Measurements from ENCODE around the gene DLK2. TPM values are rescaled to one million over a fixed set of nuclear protein-coding genes. Genes with fewer than 3 reads are reported as not detected.

The DLK2 gene
- total RNA-seq, 1 experiment from 2014 or later = 1.4 TPM

DNA sequence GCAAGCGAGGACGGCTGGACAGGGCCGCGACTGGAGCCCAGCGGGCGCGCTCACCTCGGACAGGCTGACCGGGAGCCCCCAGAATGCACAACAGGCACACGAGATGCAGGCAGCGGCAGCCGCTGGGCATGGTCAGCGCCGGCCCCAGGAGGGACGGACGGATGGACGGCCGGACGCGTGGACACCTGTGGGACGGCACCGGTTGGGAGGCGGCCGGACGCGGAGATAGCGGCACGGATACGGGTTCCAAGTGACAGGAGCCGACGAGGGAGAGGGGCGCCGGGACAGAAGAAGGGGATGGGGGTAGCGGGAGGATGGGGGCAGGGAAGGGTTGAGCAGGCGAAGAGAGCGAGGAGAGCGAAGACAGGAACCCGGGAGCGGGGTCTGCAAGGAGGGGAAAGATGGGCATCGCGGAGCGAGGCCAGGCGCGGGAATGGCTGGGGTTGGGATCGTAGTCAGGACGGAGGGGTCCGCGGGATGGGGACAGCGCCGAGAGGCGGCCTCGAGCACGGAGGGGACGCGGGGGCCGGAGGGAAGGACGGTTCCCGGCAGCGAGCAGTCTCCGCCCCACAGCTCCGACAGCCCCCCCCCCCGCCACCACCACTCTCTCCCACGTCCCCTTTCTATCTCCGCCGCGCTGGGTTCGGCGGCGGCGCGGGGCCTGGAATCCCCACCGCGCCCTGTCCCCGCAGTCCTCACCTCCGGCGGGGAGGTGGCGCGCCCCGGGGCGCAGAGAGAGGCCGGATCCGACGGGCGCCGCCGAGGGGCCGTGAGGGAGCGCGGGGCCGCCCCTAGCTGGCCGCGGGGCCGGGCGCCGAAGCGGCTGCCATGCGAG, 435 bp downstream of the DLK2 start:
- no TSS peak for BruUV-seq (replicated peaks)
- no peaks in the 10 kb centered on the region for H3K9me3 ChIP-seq (ENCODE audit: low read length)
- peak overlapping the region; percentile 89 for H3K4me2 ChIP-seq (ENCODE audit: low read length)
- H3F3A ChIP-seq (ENCODE audit: low read length, unreplicated experiment) = no peaks in the 10 kb centered on the region
- peaks cover 5% of the 10 kb centered on the region; the same call in 1 of the 2 replicates for H3K4me1 ChIP-seq (ENCODE audit: insufficient read depth, low read length)
- ChIA-PET POLR2A (ENCODE audit: unreplicated experiment) (interaction anchor here (0.6 kb wide), 1 partner anchor 86 kb away, joined by 3 read pairs; the partner anchor contains the start of gene ZNF318), CTCF (no interaction called here)
- H4K20me1 ChIP-seq (ENCODE audit: low read length) = no peaks in the 10 kb centered on the region; the same call in 1 of the 2 replicates
- H3K4me3 ChIP-seq (ENCODE audit: low read length) = peak overlapping the region; percentile 71
- H2AFZ ChIP-seq (ENCODE audit: low read length) = peak overlapping the region; percentile 71
- no peaks in the 10 kb centered on the region for H3K9me2 ChIP-seq (replicated peaks; ENCODE audit: low read length)
- ATAC-seq = peak; percentile 74
- H3K79me2 ChIP-seq (ENCODE audit: low read length) = no peaks in the 10 kb centered on the region
- no peaks in the 10 kb centered on the region for H3K36me3 ChIP-seq (ENCODE audit: low read depth, low read length)
- DNase-seq = no peak
- intact Hi-C loops (cut with micrococcal nuclease) = loop anchor here (1.0 kb wide), 1 partner anchor 51 kb away; no protein-coding TSS in a partner anchor
- H3K9ac ChIP-seq (ENCODE audit: low read length) = no peak overlapping the region
- H3K27ac ChIP-seq (ENCODE audit: low read length) = no peak overlapping the region
- TF ChIP-seq, protein P1, sequence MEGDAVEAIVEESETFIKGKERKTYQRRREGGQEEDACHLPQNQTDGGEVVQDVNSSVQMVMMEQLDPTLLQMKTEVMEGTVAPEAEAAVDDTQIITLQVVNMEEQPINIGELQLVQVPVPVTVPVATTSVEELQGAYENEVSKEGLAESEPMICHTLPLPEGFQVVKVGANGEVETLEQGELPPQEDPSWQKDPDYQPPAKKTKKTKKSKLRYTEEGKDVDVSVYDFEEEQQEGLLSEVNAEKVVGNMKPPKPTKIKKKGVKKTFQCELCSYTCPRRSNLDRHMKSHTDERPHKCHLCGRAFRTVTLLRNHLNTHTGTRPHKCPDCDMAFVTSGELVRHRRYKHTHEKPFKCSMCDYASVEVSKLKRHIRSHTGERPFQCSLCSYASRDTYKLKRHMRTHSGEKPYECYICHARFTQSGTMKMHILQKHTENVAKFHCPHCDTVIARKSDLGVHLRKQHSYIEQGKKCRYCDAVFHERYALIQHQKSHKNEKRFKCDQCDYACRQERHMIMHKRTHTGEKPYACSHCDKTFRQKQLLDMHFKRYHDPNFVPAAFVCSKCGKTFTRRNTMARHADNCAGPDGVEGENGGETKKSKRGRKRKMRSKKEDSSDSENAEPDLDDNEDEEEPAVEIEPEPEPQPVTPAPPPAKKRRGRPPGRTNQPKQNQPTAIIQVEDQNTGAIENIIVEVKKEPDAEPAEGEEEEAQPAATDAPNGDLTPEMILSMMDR (conservative IDR thresholded peaks at IDR 0.05; ENCODE audit: low read depth, low read length) = 0 out of 2 replicates have a peak, but pooled peaks have one; percentile 14
- no peak for TF ChIP-seq EZH2phosphoT487 (IDR thresholded peaks at IDR 0.05; ENCODE audit: borderline replicate concordance, low read length)
- H3K27me3 ChIP-seq (ENCODE audit: low read length) = no peaks in the 10 kb centered on the region

GRCh38 chr6:43454290-43454695, 1.1 kb downstream of the DLK2 start:
- H3K9ac ChIP-seq (ENCODE audit: low read length) = no peak overlapping the region
- H3K79me2 ChIP-seq (ENCODE audit: low read length) = no peaks in the 10 kb centered on the region
- intact Hi-C loops (cut with micrococcal nuclease) = loop anchor here (1.0 kb wide), 1 partner anchor 52 kb away; no protein-coding TSS in a partner anchor
- no TSS peak for BruUV-seq (replicated peaks)
- no peaks in the 10 kb centered on the region for H3K27me3 ChIP-seq (ENCODE audit: low read length)
- H3K4me1 ChIP-seq (ENCODE audit: insufficient read depth, low read length) = peaks cover 5% of the 10 kb centered on the region; the same call in 1 of the 2 replicates
- ATAC-seq (peak; percentile 7), DNase-seq (peak; percentile 81)
- peak overlapping the region; percentile 89 for H3K4me2 ChIP-seq (ENCODE audit: low read length)
- H3K27ac ChIP-seq (ENCODE audit: low read length) = no peak overlapping the region
- peak overlapping the region; percentile 71 for H3K4me3 ChIP-seq (ENCODE audit: low read length)
- no peak for TF ChIP-seq EZH2phosphoT487 (IDR thresholded peaks at IDR 0.05; ENCODE audit: borderline replicate concordance, low read length)
- TF ChIP-seq, protein P1 (conservative IDR thresholded peaks at IDR 0.05; ENCODE audit: low read depth, low read length) = peak; percentile 88
- H3K9me2 ChIP-seq (replicated peaks; ENCODE audit: low read length) = no peaks in the 10 kb centered on the region
- ChIA-PET POLR2A (ENCODE audit: unreplicated experiment) (no interaction called here), CTCF (no interaction called here)
- peak overlapping the region; percentile 71; the same call in 1 of the 2 replicates for H2AFZ ChIP-seq (ENCODE audit: low read length)
- no peaks in the 10 kb centered on the region for H3K36me3 ChIP-seq (ENCODE audit: low read depth, low read length)
- no peaks in the 10 kb centered on the region; the same call in 1 of the 2 replicates for H4K20me1 ChIP-seq (ENCODE audit: low read length)
- H3F3A ChIP-seq (ENCODE audit: low read length, unreplicated experiment) = no peaks in the 10 kb centered on the region
- H3K9me3 ChIP-seq (ENCODE audit: low read length) = no peaks in the 10 kb centered on the region

GRCh38 chr6:43453831-43454230, 1.5 kb downstream of the DLK2 start:
- no peaks in the 10 kb centered on the region for H3F3A ChIP-seq (ENCODE audit: low read length, unreplicated experiment)
- H3K27me3 ChIP-seq (ENCODE audit: low read length) = no peaks in the 10 kb centered on the region
- POLR2A ChIA-PET (ENCODE audit: unreplicated experiment) = no interaction called here
- 0 out of 2 replicates have a peak overlapping the region, but pooled peaks have one; percentile 89 for H3K4me2 ChIP-seq (ENCODE audit: low read length)
- intact Hi-C loops (cut with micrococcal nuclease) = loop anchor here (1.0 kb wide), 1 partner anchor 52 kb away; no protein-coding TSS in a partner anchor
- no peaks in the 10 kb centered on the region for H3K9me2 ChIP-seq (replicated peaks; ENCODE audit: low read length)
- no peak overlapping the region for H3K27ac ChIP-seq (ENCODE audit: low read length)
- H3K79me2 ChIP-seq (ENCODE audit: low read length) = no peaks in the 10 kb centered on the region
- CTCF ChIA-PET = no interaction called here
- ATAC-seq (no peak), DNase-seq (no peak)
- TF ChIP-seq EZH2 (IDR thresholded peaks at IDR 0.05; ENCODE audit: low read length, unreplicated experiment) (no peak), EZH2phosphoT487 (IDR thresholded peaks at IDR 0.05; ENCODE audit: borderline replicate concordance, low read length) (no peak)
- TF ChIP-seq, protein P1 (conservative IDR thresholded peaks at IDR 0.05; ENCODE audit: low read depth, low read length) = no peak
- no peaks in the 10 kb centered on the region for H3K9me3 ChIP-seq (ENCODE audit: low read length)
- no peaks in the 10 kb centered on the region; the same call in 1 of the 2 replicates for H4K20me1 ChIP-seq (ENCODE audit: low read length)
- H3K4me3 ChIP-seq (ENCODE audit: low read length) = peak overlapping the region; percentile 71; the same call in 1 of the 2 replicates
- H3K36me3 ChIP-seq (ENCODE audit: low read depth, low read length) = no peaks in the 10 kb centered on the region
- H2AFZ ChIP-seq (ENCODE audit: low read length) = no peak overlapping the region
- BruUV-seq (replicated peaks) = no TSS peak
- H3K4me1 ChIP-seq (ENCODE audit: insufficient read depth, low read length) = peaks cover 5% of the 10 kb centered on the region; the same call in 1 of the 2 replicates
- H3K9ac ChIP-seq (ENCODE audit: low read length) = no peak overlapping the region

All from PC-3 (cell line).